HG03066 (cell line): ENCODE data around the gene ECHDC3.

ENCODE experiments used
- ATAC-seq: cut with Tn5 transposase; IDR thresholded peaks from one replicate; pipeline ENCODE4 v1.9.1; 2021; ENCODE audit warnings: low read depth; ENCODE audit not compliant: unreplicated experiment

ECHDC3 gene

DNA sequence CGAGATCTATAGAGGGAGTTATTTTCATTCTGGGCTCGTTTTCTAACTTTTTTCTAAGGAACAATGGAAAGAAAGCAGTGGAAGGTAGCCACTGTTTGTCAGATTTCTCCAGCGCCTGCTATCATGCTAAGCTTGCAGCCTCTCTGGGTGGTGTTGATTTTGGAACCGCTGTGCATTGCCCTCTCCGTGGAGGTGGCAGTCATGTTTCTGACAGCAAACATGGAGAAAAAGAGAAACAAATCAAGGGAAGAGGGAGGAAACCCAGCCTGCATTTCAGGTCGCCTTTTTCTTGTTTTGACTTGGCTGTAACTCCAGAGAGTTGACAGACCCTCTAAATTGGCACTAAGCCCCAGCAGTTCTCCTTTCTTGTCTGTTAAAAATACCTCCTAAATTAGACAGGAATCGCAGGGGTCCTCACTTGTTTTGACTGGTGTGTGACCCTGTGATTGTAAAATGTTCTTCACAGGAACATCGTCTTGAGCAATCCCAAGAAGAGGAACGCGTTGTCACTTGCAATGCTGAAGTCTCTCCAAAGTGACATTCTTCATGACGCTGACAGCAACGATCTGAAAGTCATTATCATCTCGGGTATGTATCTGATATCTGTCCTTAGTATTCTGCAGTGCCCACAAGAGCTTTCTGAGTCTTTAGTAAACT, 4.8 kb downstream of the ECHDC3 start:
- ATAC-seq: no peak

DNA sequence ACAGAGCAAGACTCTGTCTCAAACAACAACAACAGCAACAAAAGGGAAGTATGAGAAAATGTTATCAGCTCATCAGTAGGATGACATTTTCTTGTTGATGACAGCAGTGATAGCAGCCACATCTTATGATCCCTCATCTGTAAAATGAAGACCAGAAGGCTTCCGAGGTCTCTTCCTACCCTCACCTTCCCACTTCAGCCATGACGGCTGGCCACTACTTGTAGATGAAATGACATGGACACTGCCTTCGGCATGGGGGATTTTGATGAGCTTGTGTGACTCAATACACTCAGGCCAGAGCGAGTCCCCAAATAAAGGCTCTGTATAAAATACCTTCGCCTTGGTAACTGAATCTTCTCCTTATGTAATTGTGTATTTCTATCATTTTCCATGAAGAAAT, 6.7 kb downstream of the ECHDC3 start:
- ATAC-seq: no peak

DNA sequence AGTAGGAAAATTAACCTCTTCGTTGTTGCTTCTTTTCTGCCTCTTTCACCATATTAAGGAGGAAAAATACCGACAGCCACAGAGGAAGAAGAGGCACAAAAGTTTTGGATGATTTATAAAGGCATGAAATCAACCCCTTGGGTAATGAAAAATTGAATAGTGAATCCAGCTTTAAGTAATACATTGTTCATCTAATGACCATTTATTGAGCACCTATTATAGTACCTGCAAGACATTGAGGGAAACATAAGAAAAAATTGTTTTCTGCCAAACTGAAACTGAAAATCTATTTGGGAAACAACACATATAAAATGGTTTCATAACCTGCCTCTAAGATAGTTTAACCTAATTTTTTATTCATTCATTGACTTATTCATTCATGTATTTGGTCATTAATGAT, 8.2 kb downstream of the ECHDC3 start:
- no peak for ATAC-seq

DNA sequence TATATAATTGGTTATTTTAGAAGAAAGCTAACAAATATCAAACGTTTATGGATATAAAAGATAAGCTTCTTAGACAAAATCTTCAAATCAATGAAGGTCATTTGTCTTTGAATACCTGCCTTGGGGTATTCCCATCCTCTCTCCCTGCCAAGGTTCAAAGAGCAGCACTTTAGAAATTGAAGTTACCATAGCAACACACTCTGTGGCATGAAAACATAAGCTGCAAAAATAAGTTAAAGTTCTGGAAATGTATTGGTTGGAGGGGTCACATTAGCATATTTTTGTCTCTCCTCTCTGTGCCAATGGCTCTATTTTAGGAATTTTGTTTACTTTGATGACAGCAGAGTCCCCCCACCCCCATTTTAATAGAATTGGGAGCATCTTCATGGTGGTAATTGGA, 12.0 kb downstream of the ECHDC3 start:
- no peak for ATAC-seq

DNA sequence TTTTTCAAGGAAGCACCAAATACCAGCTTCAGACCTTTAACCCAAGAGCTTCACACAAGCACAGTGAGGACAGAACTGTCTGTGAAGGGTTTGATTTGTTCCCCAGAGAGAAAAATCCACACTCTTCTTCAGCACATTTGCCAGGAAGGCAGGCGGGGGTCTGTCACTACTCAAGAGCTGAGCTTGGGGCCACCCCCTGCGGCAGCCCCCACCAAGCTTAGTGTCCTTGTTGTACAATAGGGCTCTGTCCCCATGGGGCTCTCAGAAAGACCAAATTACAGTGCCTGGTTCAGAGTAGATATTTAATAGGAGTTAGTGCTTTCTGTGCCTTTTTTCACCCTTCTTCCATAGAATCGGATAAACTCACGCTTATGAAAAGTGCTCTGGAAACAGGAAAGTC, 12.4 kb downstream of the ECHDC3 start:
- ATAC-seq: no peak

DNA sequence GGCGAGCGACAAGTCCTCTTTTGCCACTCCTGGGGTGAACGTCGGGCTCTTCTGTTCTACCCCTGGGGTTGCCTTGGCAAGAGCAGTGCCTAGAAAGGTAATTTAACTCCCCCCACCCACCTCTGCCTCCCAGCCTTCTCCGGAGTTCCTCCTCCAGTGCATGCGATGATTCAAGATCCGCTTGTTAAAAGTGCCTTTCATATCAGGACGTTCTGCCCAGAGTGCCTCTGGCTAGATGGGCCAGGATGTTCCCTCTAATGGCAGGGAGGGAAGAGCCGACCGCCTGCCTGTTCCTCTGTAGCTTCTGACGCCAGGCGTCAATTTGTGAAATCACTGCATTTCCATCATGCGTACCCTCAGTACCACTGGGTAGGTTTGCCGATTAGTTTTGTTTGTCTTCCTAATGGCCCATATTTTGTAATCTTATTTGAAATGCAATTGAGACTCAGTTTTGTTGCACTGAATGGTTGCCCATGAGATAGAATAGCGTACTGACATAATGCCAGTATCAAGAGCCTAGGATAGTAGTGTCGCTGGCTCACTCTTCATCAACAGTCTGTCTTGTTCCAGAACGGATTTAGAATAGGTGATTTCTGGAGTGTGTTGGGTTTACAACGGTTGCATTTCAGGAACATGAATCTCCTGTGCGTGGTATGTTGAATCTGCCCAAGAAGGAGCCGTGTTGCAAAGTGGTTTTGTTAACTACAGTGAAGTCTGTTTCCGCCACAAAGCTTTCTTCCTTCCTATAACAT, 13.5 kb downstream of the ECHDC3 start:
- no peak for ATAC-seq

DNA sequence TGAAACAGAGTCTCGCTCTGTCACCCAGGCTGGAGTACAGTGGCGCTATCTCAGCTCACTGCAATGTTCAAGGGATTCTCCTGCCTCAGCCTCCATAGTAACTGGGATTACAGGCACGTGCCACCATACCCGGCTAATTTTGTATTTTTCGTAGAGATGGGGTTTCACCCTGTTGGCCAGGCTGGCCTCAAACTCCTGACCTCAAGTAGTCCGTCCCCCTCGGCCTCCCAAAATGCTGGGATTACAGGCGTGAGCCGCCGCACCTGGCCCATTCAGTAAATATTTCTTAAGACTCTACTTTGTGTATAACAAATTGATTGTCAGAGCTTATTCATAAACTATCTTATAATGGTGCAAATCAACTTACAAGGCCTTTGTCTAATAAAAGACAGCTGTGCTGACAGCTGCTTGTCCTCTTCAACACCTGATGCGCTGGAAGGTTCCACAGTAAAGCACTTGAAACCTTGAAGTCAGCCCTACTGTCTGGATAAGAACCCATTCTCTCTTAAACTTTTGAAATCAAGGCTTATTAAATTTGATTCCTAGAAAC, 14.7 kb downstream of the ECHDC3 start:
- ATAC-seq: no peak

DNA sequence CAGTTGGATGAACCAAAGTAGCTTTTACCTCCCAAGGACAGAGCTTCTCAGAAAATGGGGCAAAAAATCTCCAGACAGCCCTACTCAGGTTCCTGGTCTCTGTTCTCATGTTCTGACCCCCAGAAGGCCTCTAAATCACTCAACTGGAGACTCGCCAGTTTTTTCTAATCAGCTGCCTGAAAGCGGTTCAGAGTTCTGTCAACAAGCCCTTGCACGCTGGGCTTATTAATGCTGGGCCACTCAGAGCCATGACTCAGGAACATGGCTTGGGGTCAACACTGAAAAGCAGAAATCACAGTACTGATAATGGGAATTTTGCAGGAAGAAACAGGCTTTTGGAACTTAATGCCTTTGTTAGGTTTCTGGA, 15.3 kb downstream of the ECHDC3 start:
- ATAC-seq: no peak

DNA sequence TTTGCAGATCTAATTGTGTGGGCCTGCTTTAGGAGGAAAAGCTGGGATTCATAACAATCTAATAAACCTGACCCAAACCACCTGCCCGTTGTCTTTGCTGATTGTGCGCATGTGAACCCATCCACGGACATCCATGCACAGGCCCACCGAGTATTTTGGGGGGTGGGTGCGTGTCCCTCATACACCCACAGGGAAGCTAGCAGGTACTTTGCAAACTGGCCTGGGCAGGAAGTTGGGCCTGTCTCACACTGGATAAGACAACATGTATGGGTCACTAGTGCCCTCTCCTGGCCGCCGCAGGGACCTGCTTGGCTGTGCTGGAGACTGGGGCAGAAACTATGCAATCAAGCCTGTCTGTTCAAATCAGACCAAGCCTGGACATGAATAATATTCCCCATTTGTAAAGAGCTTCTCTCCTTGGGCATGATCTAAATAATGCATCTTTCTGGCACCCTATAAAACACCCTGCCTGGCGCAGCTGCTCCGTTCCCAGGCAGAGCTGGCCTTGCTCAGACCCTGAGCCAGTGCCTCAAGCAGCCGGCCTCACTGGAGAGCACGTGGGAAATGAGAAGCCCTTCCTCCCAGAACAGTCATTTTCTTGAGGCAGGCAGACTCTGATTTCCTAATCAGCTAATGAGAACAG, 15.8 kb downstream of the ECHDC3 start:
- ATAC-seq: peak; percentile 96

DNA sequence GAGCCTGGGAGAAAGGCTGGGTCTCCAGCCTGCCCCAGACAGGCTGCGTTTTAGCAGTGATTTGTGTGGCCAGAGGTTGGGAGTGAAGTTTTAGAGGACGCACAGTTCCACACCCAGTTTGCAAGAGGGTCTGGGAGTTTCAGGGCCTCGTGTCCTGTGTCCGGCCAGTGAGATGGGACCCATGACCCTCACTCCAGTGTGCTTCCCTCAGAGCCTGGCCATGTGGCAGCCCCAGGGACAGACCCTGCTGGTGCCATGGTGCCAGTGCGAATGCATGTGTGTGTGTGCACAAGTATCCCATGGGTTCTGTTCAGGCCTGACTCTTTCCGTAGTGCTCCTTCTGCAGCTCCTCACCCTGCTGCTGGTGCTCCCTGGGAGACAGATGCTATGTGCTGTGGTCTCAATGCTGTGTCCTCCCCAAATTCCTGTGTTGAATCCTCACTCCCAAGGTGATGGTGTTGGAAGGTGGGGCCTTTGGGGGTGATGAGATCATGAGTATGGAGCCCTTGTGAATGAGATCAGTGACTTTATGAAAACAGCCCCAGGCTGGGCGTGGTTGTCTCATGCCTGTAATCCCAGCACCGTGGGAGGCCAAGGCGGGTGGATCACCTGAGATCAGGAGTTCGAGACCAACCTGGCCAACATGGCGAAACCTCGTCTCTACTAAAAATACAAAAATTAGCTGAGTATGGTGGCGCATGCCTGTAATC, 16.5 kb downstream of the ECHDC3 start:
- no peak for ATAC-seq

DNA sequence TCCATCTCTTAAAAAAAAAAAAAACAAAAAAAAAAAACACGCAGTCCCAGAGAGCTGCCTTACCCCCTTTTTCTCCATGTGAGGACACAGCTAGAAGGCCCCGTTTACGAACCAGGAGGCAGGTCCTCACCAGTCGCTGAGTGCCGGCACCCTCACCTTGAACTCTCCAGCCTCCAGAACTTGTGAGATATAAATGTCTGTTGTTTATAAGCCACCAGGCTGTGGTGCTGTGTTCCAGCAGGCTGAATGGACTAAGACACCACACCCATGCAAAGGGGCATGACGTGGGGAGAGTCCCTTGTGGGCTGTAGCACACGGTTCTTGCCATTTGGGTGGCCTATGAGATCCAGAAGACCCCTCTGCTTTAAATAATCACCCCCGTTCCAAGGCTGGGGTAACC, 17.2 kb downstream of the ECHDC3 start:
- no peak for ATAC-seq

DNA sequence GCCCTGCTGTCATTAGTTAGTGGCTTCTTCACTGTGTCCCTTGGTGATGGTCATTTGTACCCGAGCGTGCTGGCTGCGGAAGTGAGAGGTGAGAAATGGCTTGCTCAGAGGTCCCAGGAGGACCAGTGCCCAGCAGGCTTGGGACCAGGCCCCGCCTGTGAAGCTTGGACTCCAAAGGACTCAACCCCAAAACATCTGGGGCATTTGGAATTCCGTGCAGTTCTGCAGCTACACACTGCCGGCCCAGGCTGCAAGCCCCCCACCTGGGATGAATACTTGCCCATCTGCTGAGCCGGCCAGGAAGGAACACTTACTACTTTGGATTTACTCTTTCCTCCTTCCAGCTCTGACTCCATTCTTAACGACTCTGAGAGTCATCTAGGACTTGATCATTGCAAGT, 18.0 kb downstream of the ECHDC3 start:
- no peak for ATAC-seq

DNA sequence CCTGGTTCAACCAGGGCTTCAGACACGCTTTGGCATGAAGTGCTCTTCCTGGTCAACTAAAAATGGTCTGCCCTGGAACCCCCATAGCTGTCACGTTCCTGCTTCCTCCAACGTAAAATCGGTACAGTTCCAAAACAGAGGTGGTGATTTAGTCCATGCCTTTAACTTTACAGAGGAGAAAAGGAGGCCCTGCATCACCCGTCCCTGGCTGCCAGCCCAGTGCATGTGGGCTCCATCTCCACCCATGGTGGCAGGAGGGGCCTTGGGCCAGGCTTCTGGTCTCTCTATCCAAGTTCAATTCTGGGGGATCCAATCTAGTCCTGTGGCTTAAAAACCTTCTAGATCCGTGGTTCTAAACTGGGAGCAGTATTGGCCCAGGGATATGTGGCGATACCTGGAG, 18.7 kb downstream of the ECHDC3 start:
- no peak for ATAC-seq

DNA sequence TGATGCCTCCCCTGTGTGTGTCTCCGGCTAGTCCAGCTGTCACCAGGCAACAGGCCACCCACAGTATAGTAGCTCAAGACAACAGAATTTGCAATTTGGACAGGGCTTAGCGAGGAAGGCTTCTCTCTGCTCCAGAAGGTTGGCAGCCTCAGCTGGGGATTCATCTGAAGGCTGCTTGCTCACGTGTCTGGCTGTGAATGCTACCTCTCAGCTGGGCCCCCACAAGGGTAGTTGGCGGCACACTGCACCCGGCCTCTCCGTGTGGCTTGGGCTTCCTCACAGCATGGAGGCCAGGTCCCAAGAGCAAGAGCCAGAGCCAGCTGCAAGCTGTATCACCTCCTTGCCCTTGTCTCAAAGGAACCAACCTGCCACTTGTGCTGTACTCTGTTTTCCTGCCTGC, 19.2 kb downstream of the ECHDC3 start:
- ATAC-seq: no peak

DNA sequence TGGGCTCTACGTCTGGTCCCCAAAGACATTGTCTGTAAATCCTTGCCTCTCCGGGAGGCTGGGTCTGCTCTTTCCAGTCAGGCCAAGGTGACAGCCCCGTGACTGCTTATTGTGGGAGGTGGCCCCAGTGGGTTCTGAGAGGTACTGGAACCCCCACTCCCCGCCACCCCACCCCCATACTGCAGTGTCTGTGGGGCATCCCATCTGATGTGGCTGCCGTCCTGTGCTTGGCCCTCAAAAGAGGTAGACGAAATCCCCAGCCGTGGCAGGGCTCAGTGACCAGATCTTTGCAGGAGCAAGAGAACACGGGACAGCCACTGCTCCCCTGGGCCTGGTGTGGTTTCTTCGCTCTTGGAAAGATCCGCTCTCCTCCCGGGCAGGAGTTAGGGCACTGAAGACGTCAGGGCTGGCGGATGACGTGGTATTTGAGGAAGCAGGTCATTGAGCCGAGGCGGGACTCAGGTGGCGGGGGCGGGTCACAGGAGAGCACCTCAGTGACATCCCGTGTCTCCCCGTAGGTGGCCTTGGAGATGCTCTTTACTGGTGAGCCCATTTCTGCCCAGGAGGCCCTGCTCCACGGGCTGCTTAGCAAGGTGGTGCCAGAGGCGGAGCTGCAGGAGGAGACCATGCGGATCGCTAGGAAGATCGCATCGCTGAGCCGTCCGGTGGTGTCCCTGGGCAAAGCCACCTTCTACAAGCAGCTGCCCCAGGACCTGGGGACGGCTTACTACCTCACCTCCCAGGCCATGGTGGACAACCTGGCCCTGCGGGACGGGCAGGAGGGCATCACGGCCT, 20.7 kb downstream of the ECHDC3 start:
- ATAC-seq: no peak

DNA sequence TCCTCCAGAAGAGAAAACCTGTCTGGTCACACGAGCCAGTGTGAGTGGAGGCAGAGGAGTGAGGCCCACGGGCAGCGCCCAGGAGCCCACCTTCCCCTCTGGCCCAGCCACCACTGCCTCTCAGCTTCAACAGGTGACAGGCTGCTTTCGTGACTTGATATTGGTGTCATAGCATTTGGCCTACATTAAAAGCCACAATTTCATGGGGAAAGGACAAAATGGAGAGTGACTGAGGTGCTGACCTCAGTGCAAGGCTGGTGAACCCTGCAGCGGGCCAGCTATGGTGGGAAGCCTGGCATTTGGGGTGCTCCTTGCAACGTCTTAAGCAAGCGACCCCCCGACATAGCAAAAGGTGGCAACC, 21.3 kb downstream of the ECHDC3 start:
- no peak for ATAC-seq

DNA sequence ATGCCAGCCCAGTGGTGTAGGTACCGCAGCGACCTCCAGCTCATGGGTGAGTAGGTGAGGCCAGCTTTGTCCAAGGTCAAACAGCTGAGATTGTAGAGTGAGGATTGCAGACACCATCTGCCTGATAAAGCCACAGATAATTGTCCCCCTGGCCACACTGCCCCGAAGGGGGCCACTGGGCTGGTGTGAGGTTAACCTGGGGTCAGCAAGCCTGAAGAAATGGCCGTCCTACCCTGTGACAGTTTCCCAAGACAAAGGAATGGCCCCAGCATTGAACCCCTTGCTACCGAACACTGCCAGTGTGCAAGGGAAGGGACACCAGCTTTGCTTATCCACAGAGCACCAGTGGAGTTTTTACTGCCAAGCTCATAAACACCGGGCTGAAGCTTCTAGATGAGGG, 23.0 kb downstream of the ECHDC3 start:
- no peak for ATAC-seq

DNA sequence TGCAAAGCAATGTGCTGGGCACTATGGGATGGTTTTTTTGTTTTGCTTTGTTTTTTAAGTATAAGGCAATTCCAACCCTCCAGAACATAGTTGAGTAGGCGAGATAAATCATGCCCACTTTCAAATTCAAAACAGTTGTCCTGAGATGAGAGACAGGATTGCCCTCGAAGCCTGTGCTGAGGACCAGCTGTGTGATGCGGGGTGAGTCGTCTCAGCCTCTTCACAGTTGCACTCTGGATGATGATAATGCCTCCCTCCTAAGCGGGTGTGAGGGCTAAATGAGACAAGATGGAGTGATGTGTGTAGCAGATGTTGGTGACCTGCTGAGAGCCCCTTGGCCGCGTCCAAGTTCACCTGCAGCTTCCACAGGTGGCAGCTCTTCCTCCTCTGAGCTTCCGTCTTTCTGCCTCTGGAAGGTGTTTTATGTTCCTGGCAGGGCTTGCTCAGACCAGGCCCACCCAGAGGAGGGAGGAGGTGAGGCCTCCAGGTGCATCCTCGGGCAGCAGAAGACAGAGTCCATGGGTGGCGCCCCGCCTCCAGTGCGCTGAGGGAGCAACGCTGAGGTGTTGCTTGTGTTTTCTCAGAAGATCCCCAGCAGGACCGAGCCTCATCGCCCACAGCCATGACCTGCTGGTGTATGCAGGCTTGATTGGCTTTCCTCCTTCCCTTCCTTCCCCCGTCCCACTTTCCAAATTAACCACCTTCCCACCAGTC, 30.6 kb downstream of the ECHDC3 start:
- ATAC-seq: no peak

DNA sequence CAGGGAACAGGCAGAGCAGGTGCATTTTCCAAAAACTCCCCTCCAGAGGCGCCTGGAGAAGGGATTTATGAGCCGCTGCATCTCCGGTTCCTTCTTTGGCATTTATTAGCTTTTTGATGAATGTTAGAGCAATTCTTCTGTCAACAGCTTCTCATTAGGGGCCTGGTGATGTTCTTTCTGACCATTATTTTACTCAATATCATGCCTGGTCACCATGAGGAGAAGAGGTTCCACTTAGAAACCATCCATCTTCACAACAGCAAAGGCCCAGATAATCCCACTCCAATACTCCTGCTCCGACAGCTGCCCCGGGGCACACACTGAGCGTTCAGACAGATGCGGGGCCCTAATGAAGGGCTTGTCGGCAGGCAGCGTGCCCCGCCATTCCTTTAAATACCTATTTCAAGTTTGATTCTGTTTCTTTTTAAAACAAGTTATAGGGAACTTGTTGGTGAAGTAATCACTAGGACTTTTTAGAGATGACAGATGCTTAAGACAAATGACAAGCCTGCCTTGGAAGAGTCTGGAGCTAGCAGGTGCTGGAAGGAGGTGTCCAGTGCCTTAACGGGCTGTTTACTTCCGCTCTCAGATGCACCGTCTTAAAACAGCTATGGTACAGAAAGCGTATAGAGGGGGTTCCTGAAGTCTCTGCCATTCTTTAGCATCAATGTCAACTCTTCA, 31.7 kb downstream of the ECHDC3 start:
- no peak for ATAC-seq
